Keratinocyte (primary cell): ENCODE measurements around the gene PPARGC1A. TPM values are rescaled to one million over a fixed set of nuclear protein-coding genes. Genes with fewer than 3 reads are reported as not detected.

Experiments
- DNase-seq: peaks from one replicate; pipeline ENCODE4 v3.0.0-alpha.2; 2011; ENCODE audit warnings: low read depth, missing footprints, low spot score
- FAIRE-seq: peaks from 2 replicates; lab custom pipeline; 2011; peaks lifted over from hg19 to GRCh38; lab: Jason Lieb, UNC
- H2AFZ ChIP-seq: 2 replicates; pipeline ENCODE4 v1.6.0; 2012; ENCODE audit warnings: low read length, control low read depth, inconsistent platforms; ENCODE audit not compliant: control insufficient read depth
- H3K27ac ChIP-seq: 2 replicates; pipeline ENCODE4 v1.5.1; 2011; ENCODE audit warnings: low read length; ENCODE audit not compliant: control insufficient read depth, insufficient read depth
- H3K27me3 ChIP-seq: 3 replicates; pipeline ENCODE4 v1.6.0; 2011; ENCODE audit warnings: low read length; ENCODE audit not compliant: control insufficient read depth, insufficient read depth; ENCODE audit errors: extremely low read depth
- H3K36me3 ChIP-seq, 2 experiments: 2 replicates in 1 of 2; 3 replicates in 1 of 2; pipeline ENCODE4 v1.5.1; 2011; ENCODE audit warnings: low read length in 2 of 2, mild to moderate bottlenecking in 1 of 2; ENCODE audit not compliant: control insufficient read depth in 2 of 2, insufficient read depth in 2 of 2; ENCODE audit errors: extremely low read depth in 1 of 2
- H3K4me1 ChIP-seq: 3 replicates; pipeline ENCODE4 v1.5.1; 2011; ENCODE audit warnings: low read length; ENCODE audit not compliant: control insufficient read depth, insufficient read depth; ENCODE audit errors: extremely low read depth
- H3K4me2 ChIP-seq: 3 replicates; pipeline ENCODE4 v1.6.0; 2011; ENCODE audit warnings: low read depth, low read length; ENCODE audit not compliant: control insufficient read depth, insufficient read depth; ENCODE audit errors: extremely low read depth
- H3K4me3 ChIP-seq, 3 experiments: fragments of 200-600 bp in 1 of 3; sonication (generic) in 1 of 3; 2 replicates in 2 of 3; 3 replicates in 1 of 3; pipeline ENCODE4 v1.5.1; 2011 to 2016; ENCODE audit warnings: low read length in 3 of 3, mild to moderate bottlenecking in 3 of 3, control low read depth in 2 of 3, inconsistent platforms in 1 of 3, low read depth in 1 of 3, mixed read lengths in 1 of 3, mixed run types in 1 of 3, moderate library complexity in 1 of 3; ENCODE audit not compliant: control insufficient read depth in 2 of 3, insufficient read depth in 2 of 3; ENCODE audit errors: extremely low read depth in 1 of 3
- H3K79me2 ChIP-seq: 2 replicates; pipeline ENCODE4 v1.6.0; 2012; ENCODE audit warnings: low read length; ENCODE audit not compliant: control insufficient read depth, insufficient read depth
- H3K9ac ChIP-seq: 3 replicates; pipeline ENCODE4 v1.6.0; 2011; ENCODE audit warnings: low read length; ENCODE audit not compliant: control insufficient read depth, insufficient read depth; ENCODE audit errors: extremely low read depth
- H3K9me1 ChIP-seq: 3 replicates; pipeline ENCODE4 v1.6.0; 2011; ENCODE audit warnings: low read length; ENCODE audit not compliant: control insufficient read depth, insufficient read depth; ENCODE audit errors: extremely low read depth
- H3K9me3 ChIP-seq: 2 replicates; pipeline ENCODE4 v1.5.1; 2012; ENCODE audit warnings: low read depth, low read length; ENCODE audit not compliant: control insufficient read depth
- H4K20me1 ChIP-seq: 3 replicates; pipeline ENCODE4 v1.6.0; 2011; ENCODE audit warnings: low read length; ENCODE audit not compliant: control insufficient read depth, insufficient read depth; ENCODE audit errors: extremely low read depth
- EZH2 ChIP-seq: IDR thresholded peaks from one replicate; pipeline ENCODE4 v1.6.1; 2012; ENCODE audit warnings: inconsistent platforms, mild to moderate bottlenecking, low read length, moderate library complexity
- dilution Hi-C: fragments of 300-500 bp; cut with MboI; formaldehyde crosslinking; loops from one replicate; pipeline ENCODE4 v1.7.0; 2020; ENCODE audit warnings: low sequenced_read_pairs; ENCODE audit not compliant: extremely low pct_ligation_motif_present
- polyA plus RNA-seq, 5 experiments: library from polyadenylated mRNA; depleted of rRNA in 3 of 5; stranded (reverse) in 3 of 5; stranded (forward) in 1 of 5; unstranded in 1 of 5; fragments of >200 nt; gene quantifications; 1 replicate in 1 of 5; 2 replicates in 3 of 5; 3 replicates in 1 of 5; pipeline versions ENCODE4 v1.2.1 to v1.2.3, GENCODE V29; 2011 to 2012; ENCODE audit warnings: missing spikeins in 2 of 5, low read depth in 1 of 5, low replicate concordance in 1 of 5
- TF ChIP-seq, protein P1 (sequence below), 3 experiments: IDR thresholded peaks in 1 of 3; conservative IDR thresholded peaks in 1 of 3; optimal IDR thresholded peaks in 1 of 3; 2 replicates in 2 of 3; 3 replicates in 1 of 3; pipeline versions ENCODE3 to v1.5.1; 2011; ENCODE audit warnings: low read length in 3 of 3, mild to moderate bottlenecking in 3 of 3, moderate library complexity in 2 of 3, control low read depth in 1 of 3, inconsistent platforms in 1 of 3; ENCODE audit not compliant: insufficient read depth in 2 of 3; ENCODE audit errors: extremely low read depth in 1 of 3

Gene PPARGC1A
- polyA plus RNA-seq, 1 donor (not counting 4 experiments of a cell fraction or from before 2014, with no cell fraction given): 0.18 TPM

DNA sequence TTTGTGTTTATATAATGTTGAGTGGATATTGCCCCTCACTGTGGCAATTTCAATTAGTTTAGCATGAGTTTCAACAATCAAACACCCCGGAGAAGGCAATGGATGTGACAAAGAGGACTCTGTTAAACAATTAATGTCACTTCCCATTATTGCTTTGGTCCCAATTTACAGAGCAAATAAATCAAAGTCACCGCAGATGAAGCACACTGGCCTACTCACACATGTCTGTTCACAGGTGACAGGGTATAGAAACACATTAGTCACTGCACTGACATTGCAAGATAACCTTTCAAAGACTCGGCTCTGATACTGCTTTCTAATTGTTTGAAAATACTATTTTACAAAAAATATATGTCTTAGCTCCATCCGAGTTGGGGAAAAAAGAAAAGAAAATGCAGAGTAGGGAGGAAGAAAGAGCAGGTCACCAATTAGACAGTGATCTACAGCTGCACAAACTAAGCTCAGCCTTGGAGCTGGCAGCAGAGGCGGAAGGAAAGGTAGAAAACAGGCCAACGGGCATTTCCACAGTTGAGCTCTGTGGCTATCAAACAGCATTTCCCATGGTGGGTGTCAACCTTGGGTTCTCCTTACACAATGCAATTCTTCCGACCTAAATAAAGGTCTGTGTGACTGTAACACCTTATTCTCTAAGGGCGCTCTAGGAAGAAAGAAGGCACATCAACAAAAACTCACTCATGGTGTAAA lies 53.9 kb downstream of the PPARGC1A start:
- no peak overlapping the region for H3K4me3 ChIP-seq
- no peak for TF ChIP-seq EZH2
- TF ChIP-seq, protein P1, sequence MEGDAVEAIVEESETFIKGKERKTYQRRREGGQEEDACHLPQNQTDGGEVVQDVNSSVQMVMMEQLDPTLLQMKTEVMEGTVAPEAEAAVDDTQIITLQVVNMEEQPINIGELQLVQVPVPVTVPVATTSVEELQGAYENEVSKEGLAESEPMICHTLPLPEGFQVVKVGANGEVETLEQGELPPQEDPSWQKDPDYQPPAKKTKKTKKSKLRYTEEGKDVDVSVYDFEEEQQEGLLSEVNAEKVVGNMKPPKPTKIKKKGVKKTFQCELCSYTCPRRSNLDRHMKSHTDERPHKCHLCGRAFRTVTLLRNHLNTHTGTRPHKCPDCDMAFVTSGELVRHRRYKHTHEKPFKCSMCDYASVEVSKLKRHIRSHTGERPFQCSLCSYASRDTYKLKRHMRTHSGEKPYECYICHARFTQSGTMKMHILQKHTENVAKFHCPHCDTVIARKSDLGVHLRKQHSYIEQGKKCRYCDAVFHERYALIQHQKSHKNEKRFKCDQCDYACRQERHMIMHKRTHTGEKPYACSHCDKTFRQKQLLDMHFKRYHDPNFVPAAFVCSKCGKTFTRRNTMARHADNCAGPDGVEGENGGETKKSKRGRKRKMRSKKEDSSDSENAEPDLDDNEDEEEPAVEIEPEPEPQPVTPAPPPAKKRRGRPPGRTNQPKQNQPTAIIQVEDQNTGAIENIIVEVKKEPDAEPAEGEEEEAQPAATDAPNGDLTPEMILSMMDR (optimal IDR thresholded peaks at IDR 0.05 in 1 of 3, IDR thresholded peaks at IDR 0.05 in 1 of 3, conservative IDR thresholded peaks at IDR 0.05 in 1 of 3; ENCODE audit: extremely low read depth in 1 of 3, insufficient read depth in 2 of 3, low read length in 3 of 3): no peak
- no peak overlapping the region for H3K9ac ChIP-seq
- no peak overlapping the region for H2AFZ ChIP-seq
- no peak for DNase-seq
- H3K4me1 ChIP-seq: no peaks in the 10 kb centered on the region
- dilution Hi-C loops: no loop called here
- no peaks in the 10 kb centered on the region for H3K9me1 ChIP-seq
- H3K36me3 ChIP-seq: no peaks in the 10 kb centered on the region
- no peak for FAIRE-seq
- H3K4me2 ChIP-seq: no peak overlapping the region
- H4K20me1 ChIP-seq: no peaks in the 10 kb centered on the region
- no peaks in the 10 kb centered on the region for H3K9me3 ChIP-seq
- H3K27ac ChIP-seq: no peak overlapping the region
- H3K27me3 ChIP-seq: no peaks in the 10 kb centered on the region
- H3K79me2 ChIP-seq: no peaks in the 10 kb centered on the region

DNA sequence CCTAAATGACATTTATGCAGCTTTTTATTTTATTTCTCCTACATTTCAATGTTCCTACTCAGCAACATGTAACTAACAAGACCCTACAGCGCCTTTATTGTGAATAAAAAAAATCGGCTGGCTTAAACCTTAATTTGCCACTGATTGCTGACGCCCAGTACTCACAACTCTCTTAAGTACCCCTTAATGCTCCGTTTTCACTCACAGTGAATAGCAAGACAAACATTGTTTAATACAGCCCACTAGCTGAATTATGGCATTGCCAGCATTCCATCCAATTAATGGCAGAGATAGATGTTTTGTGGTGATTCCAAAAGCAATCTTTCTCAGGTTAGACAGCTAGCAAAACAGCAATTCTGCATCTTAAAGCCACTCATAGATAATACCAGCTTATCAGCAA lies 61.1 kb downstream of the PPARGC1A start:
- FAIRE-seq (no peak), DNase-seq (no peak)
- no peaks in the 10 kb centered on the region for H3K9me1 ChIP-seq
- no peaks in the 10 kb centered on the region for H3K79me2 ChIP-seq
- no peaks in the 10 kb centered on the region for H3K4me1 ChIP-seq
- H4K20me1 ChIP-seq: no peaks in the 10 kb centered on the region
- dilution Hi-C loops: no loop called here
- H2AFZ ChIP-seq: no peak overlapping the region
- H3K9me3 ChIP-seq: no peaks in the 10 kb centered on the region
- no peak overlapping the region for H3K27ac ChIP-seq
- H3K4me3 ChIP-seq: no peak overlapping the region
- H3K27me3 ChIP-seq: no peaks in the 10 kb centered on the region
- H3K4me2 ChIP-seq: no peak overlapping the region
- TF ChIP-seq, protein P1 (optimal IDR thresholded peaks at IDR 0.05 in 1 of 3, IDR thresholded peaks at IDR 0.05 in 1 of 3, conservative IDR thresholded peaks at IDR 0.05 in 1 of 3; ENCODE audit: extremely low read depth in 1 of 3, insufficient read depth in 2 of 3, low read length in 3 of 3): no peak
- no peak for TF ChIP-seq EZH2
- no peak overlapping the region for H3K9ac ChIP-seq
- no peaks in the 10 kb centered on the region for H3K36me3 ChIP-seq
